IMR-90 (cell line): ENCODE measurements around the gene DIPK1B. TPM values are rescaled to one million over a fixed set of nuclear protein-coding genes. Genes with fewer than 3 reads are reported as not detected.

Experiments
- ATAC-seq: fragments of 200-7000 bp; cut with Tn5 transposase; 2 replicates; pipeline ENCODE4 v1.9.1; 2020; ENCODE audit warnings: low read depth, mild to moderate bottlenecking, moderate library complexity
- BruUV-seq: library from RNA; stranded (reverse); fragments of 400-500 nt; replicated peaks from 2 replicates; lab custom pipeline; 2021; lab: Mats Ljungman, UMichigan
- CTCF ChIA-PET: fragments of 300-600 bp; formaldehyde crosslinking; extraction: SDS; loops from one replicate; lab custom pipeline; 2021; ENCODE audit warnings: antibody characterized with exemption; lab: Yijun Ruan, JAX
- POLR2A ChIA-PET: fragments of 300-600 bp; sonication (Branson Sonifier 250); formaldehyde crosslinking; loops from one replicate; lab custom pipeline; 2022; ENCODE audit warnings: antibody characterized with exemption; ENCODE audit not compliant: unreplicated experiment; lab: Charles Lee
- DNase-seq: peaks from one replicate; pipeline ENCODE4 v3.0.0; 2013
- H2AFZ ChIP-seq: replicated peaks from 2 replicates; pipeline ENCODE3; 2013; ENCODE audit warnings: low read length, mild to moderate bottlenecking; ENCODE audit not compliant: poor library complexity
- H2AK5ac ChIP-seq: 2 replicates; pipeline ENCODE4 v1.6.1; 2013; ENCODE audit warnings: low read depth, low read length, inconsistent platforms
- H2AK9ac ChIP-seq: replicated peaks from 2 replicates; pipeline ENCODE3; 2013; ENCODE audit warnings: mild to moderate bottlenecking, low read depth, low read length, moderate library complexity; ENCODE audit not compliant: poor library complexity
- H2BK120ac ChIP-seq: 2 replicates; pipeline ENCODE4 v1.6.1; 2013; ENCODE audit warnings: low read depth, low read length, inconsistent platforms
- H2BK15ac ChIP-seq: 3 replicates; pipeline ENCODE4 v1.6.1; 2013; ENCODE audit warnings: low read depth, low read length, inconsistent platforms
- H2BK20ac ChIP-seq: 2 replicates; pipeline ENCODE4 v1.6.1; 2013; ENCODE audit warnings: low read depth, mild to moderate bottlenecking, inconsistent platforms, low read length, moderate library complexity
- H2BK5ac ChIP-seq: 2 replicates; pipeline ENCODE4 v1.6.1; 2013; ENCODE audit warnings: mild to moderate bottlenecking, low read depth, low read length, inconsistent platforms; ENCODE audit not compliant: poor library complexity, severe bottlenecking
- H3K14ac ChIP-seq: replicated peaks from 2 replicates; pipeline ENCODE4 v1.6.1; 2013; ENCODE audit warnings: low read depth, low read length, inconsistent platforms
- H3K18ac ChIP-seq: 2 replicates; pipeline ENCODE4 v1.6.1; 2013; ENCODE audit warnings: low read depth, low read length, control low read depth
- H3K23ac ChIP-seq: 2 replicates; pipeline ENCODE4 v1.6.1; 2013; ENCODE audit warnings: low read depth, low read length, inconsistent platforms
- H3K27ac ChIP-seq: 2 replicates; pipeline ENCODE4 v1.5.1; 2013; ENCODE audit warnings: mild to moderate bottlenecking, control low read depth, low read length; ENCODE audit not compliant: insufficient read depth
- H3K27me3 ChIP-seq: 2 replicates; pipeline ENCODE4 v1.6.1; 2013; ENCODE audit warnings: low read length; ENCODE audit not compliant: control insufficient read depth, insufficient read depth
- H3K36me3 ChIP-seq: 2 replicates; pipeline ENCODE4 v1.6.1; 2013; ENCODE audit warnings: low read length, mixed read lengths; ENCODE audit not compliant: control insufficient read depth, insufficient read depth
- H3K4ac ChIP-seq: 2 replicates; pipeline ENCODE4 v1.6.1; 2013; ENCODE audit warnings: low read depth, low read length, inconsistent platforms
- H3K4me1 ChIP-seq: 2 replicates; pipeline ENCODE4 v1.6.1; 2013; ENCODE audit warnings: low read length, mixed read lengths; ENCODE audit not compliant: control insufficient read depth, insufficient read depth
- H3K4me2 ChIP-seq: 2 replicates; pipeline ENCODE4 v1.6.1; 2013; ENCODE audit warnings: low read depth, mild to moderate bottlenecking, control low read depth, low read length, moderate library complexity
- H3K4me3 ChIP-seq: 2 replicates; pipeline ENCODE4 v1.5.1; 2013; ENCODE audit warnings: low read depth, mild to moderate bottlenecking, control low read depth, low read length, moderate library complexity; ENCODE audit not compliant: insufficient read depth
- H3K56ac ChIP-seq: 2 replicates; pipeline ENCODE4 v1.6.1; 2013; ENCODE audit warnings: low read length, inconsistent platforms; ENCODE audit not compliant: insufficient read depth; ENCODE audit errors: extremely low read depth
- H3K79me1 ChIP-seq, 2 experiments: 2 replicates each; pipeline ENCODE4 v1.6.1; 2013; ENCODE audit warnings: low read length in 2 of 2, inconsistent platforms in 1 of 2, low read depth in 1 of 2
- H3K9ac ChIP-seq: 2 replicates; pipeline ENCODE4 v1.6.1; 2013; ENCODE audit warnings: low read depth, low read length, control low read depth
- H3K9me1 ChIP-seq: 2 replicates; pipeline ENCODE4 v1.6.1; 2013; ENCODE audit warnings: low read length, inconsistent platforms; ENCODE audit not compliant: insufficient read depth
- H3K9me3 ChIP-seq: 2 replicates; pipeline ENCODE4 v1.6.1; 2013; ENCODE audit warnings: low read length; ENCODE audit not compliant: control insufficient read depth, insufficient read depth
- H4K20me1 ChIP-seq: 2 replicates; pipeline ENCODE4 v1.6.1; 2013; ENCODE audit warnings: low read length, inconsistent platforms; ENCODE audit not compliant: insufficient read depth
- H4K5ac ChIP-seq: 2 replicates; pipeline ENCODE4 v1.6.1; 2013; ENCODE audit warnings: mild to moderate bottlenecking, low read depth, low read length, control low read depth
- H4K8ac ChIP-seq, 2 experiments: 2 replicates each; pipeline ENCODE4 v1.6.1; 2013; ENCODE audit warnings: low read depth in 2 of 2, low read length in 2 of 2, control low read depth in 1 of 2, inconsistent platforms in 1 of 2
- H4K91ac ChIP-seq: 2 replicates; pipeline ENCODE4 v1.6.1; 2013; ENCODE audit warnings: low read depth, low read length, inconsistent platforms; ENCODE audit not compliant: insufficient read depth
- BHLHE40 ChIP-seq: fragments of 150-350 bp; IDR thresholded peaks from 2 replicates; pipeline ENCODE4 v1.6.1; 2016; ENCODE audit warnings: mild to moderate bottlenecking, low read depth, low read length
- CHD1 ChIP-seq: IDR thresholded peaks from 2 replicates; pipeline ENCODE4 v1.6.1; 2012; ENCODE audit warnings: low read depth, low read length, improper control_type of control experiment
- WGBS, 2 experiments: methylation state at CpG; one replicate each; pipeline versions ENCODE4 v1.1.5 to v1.1.7; 2013; ENCODE audit warnings: missing lambda C conversion rate in 2 of 2; ENCODE audit not compliant: insufficient read length in 1 of 2; ENCODE audit errors: extremely low coverage in 2 of 2; 5-methylcytosine and 5-hydroxymethylcytosine counted together
- dilution Hi-C: fragments of 300-500 bp; cut with HindIII; formaldehyde crosslinking; loops from one replicate; pipeline ENCODE4 v1.14.3; 2018; ENCODE audit warnings: low sequenced_read_pairs; ENCODE audit not compliant: unreplicated experiment
- in situ Hi-C: fragments of 300-500 bp; cut with MboI; formaldehyde crosslinking; loops from 3 replicates; pipeline ENCODE4 v1.14.3; 2019; ENCODE audit warnings: low sequenced_read_pairs, inconsistent platforms, mixed read lengths
- intact Hi-C: fragments of 100-400 bp; cut with micrococcal nuclease; formaldehyde crosslinking; loops from 2 replicates; pipeline ENCODE4 v1.10.0; 2022
- polyA plus RNA-seq, 3 experiments: library from polyadenylated mRNA; depleted of rRNA; stranded (reverse); fragments of >200 nt; gene quantifications; 2 replicates each; pipeline ENCODE4 v1.2.3, GENCODE V29; 2012; ENCODE audit warnings: low replicate concordance in 1 of 3
- total RNA-seq: library from RNA; depleted of rRNA; stranded (reverse); fragments of >200 nt; gene quantifications from 2 replicates; pipeline ENCODE4 v1.2.3, GENCODE V29; 2012
- TF ChIP-seq, protein P1 (sequence below): fragments of 150-350 bp; IDR thresholded peaks from 2 replicates; pipeline ENCODE4 v1.6.1; 2017; ENCODE audit warnings: mild to moderate bottlenecking, antibody characterized with exemption, low read length, low read depth

DIPK1B gene
- total and polyA plus RNA-seq, 2 of the 4 experiments (the other 2 are of a cell fraction): 3.4 to 7.1 TPM

GRCh38 chr9:136740971-136741882 is 28.9 kb downstream of the DIPK1B start:
- POLR2A ChIA-PET: no interaction called here
- Histone ChIP-seq H3K27ac (no peak overlapping the region), H3K9me1 (no peaks in the 10 kb centered on the region), H3K4me2 (no peak overlapping the region), H4K91ac (no peak overlapping the region), H3K4me1 (peaks cover 3% of the 10 kb centered on the region; the same call in 1 of the 2 replicates), H2BK120ac (no peak overlapping the region), H2AK9ac (peak overlapping the region; percentile 15), H3K27me3 (peaks cover 65% of the 10 kb centered on the region), H3K14ac (no peak overlapping the region), H3K79me1 (no peaks in the 10 kb centered on the region), H4K8ac (no peak overlapping the region), H3K36me3 (no peaks in the 10 kb centered on the region), H3K9me3 (no peaks in the 10 kb centered on the region), H3K23ac (no peak overlapping the region), H2AFZ (peak overlapping the region; percentile 21), H2BK20ac (no peak overlapping the region), H2BK15ac (no peak overlapping the region), H2AK5ac (no peak overlapping the region), H3K56ac (no peak overlapping the region), H4K5ac (no peak overlapping the region), H3K4me3 (no peak overlapping the region), H4K20me1 (no peaks in the 10 kb centered on the region; the same call in 1 of the 2 replicates), H3K18ac (no peak overlapping the region), H3K9ac (no peak overlapping the region), H3K4ac (no peak overlapping the region), H2BK5ac (no peak overlapping the region)
- in situ Hi-C loops: no loop called here
- peak; percentile 37 for ATAC-seq
- intact Hi-C loops: no loop called here
- peak; percentile 34 for DNase-seq
- WGBS, 2 experiments: 52% methylated on average over 7 of the region's 37 CpGs; no CpG with 5 or more reads in 1 of the 2 experiments
- TF ChIP-seq BHLHE40 (peak; percentile 77), CHD1 (no peak)
- TF ChIP-seq, protein P1, sequence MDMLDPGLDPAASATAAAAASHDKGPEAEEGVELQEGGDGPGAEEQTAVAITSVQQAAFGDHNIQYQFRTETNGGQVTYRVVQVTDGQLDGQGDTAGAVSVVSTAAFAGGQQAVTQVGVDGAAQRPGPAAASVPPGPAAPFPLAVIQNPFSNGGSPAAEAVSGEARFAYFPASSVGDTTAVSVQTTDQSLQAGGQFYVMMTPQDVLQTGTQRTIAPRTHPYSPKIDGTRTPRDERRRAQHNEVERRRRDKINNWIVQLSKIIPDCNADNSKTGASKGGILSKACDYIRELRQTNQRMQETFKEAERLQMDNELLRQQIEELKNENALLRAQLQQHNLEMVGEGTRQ: peak; percentile 63; the same call in 1 of the 2 replicates
- CTCF ChIA-PET: no interaction called here
- dilution Hi-C loops: no loop called here
- BruUV-seq: no TSS peak
